SK-N-SH treated with all-trans-retinoic acid at 6 μM for 48 hours (cell line): Measurements from ENCODE around the gene ALMS1.

Experiments
- ATAC-seq: fragments of 200-7000 bp; cut with Tn5 transposase; 3 replicates; pipeline ENCODE4 v1.9.1; 2020; ENCODE audit warnings: mild to moderate bottlenecking, moderate library complexity
- ARNTL ChIP-seq: fragments of 450-650 bp; formaldehyde crosslinking; IDR thresholded peaks from 2 replicates; pipeline ENCODE4 v1.5.0; 2020; ENCODE audit warnings: low read depth, mild to moderate bottlenecking, moderate library complexity, borderline replicate concordance
- BACH2 ChIP-seq: fragments of 250-450 bp; sonication (Bioruptor Pico); IDR thresholded peaks from 2 replicates; pipeline ENCODE4 v1.9.0; 2021; ENCODE audit warnings: mild to moderate bottlenecking, borderline replicate concordance
- CREB5 ChIP-seq: fragments of 250-450 bp; sonication (Bioruptor Pico); IDR thresholded peaks from 2 replicates; pipeline ENCODE4 v1.5.1; 2020; ENCODE audit warnings: low read depth, mild to moderate bottlenecking, moderate library complexity
- CSDC2 ChIP-seq: fragments of 250-450 bp; sonication (Bioruptor Pico); IDR thresholded peaks from 2 replicates; pipeline ENCODE4 v1.5.0; 2020; ENCODE audit warnings: mild to moderate bottlenecking, moderate library complexity
- ESRRG ChIP-seq: fragments of 250-450 bp; sonication (Bioruptor Pico); IDR thresholded peaks from 2 replicates; pipeline ENCODE4 v1.6.1; 2021; ENCODE audit warnings: mild to moderate bottlenecking
- GLIS3 ChIP-seq: fragments of 250-450 bp; sonication (Bioruptor Pico); IDR thresholded peaks from 2 replicates; pipeline ENCODE4 v1.5.0; 2020; ENCODE audit warnings: mild to moderate bottlenecking, moderate library complexity
- ISL1 ChIP-seq: fragments of 250-450 bp; sonication (Bioruptor Pico); IDR thresholded peaks from 2 replicates; pipeline ENCODE4 v2.1.2; 2022; ENCODE audit warnings: mild to moderate bottlenecking, moderate library complexity
- OSR1 ChIP-seq: fragments of 250-450 bp; sonication (Bioruptor Pico); IDR thresholded peaks from 2 replicates; pipeline ENCODE4 v1.8.0; 2022; ENCODE audit warnings: moderate library complexity, mild to moderate bottlenecking, inconsistent platforms
- PATZ1 ChIP-seq: fragments of 250-450 bp; sonication (Bioruptor Pico); IDR thresholded peaks from 2 replicates; pipeline ENCODE4 v1.8.0; 2020; ENCODE audit warnings: mild to moderate bottlenecking, moderate library complexity, borderline replicate concordance
- RARB ChIP-seq: fragments of 250-450 bp; sonication (Bioruptor Pico); IDR thresholded peaks from 2 replicates; pipeline ENCODE4 v1.8.0; 2021; ENCODE audit warnings: mild to moderate bottlenecking, moderate library complexity
- SNAI2 ChIP-seq: fragments of 250-450 bp; sonication (Bioruptor Pico); IDR thresholded peaks from 2 replicates; pipeline ENCODE4 v1.5.0; 2020; ENCODE audit warnings: mild to moderate bottlenecking, moderate library complexity
- TCF4 ChIP-seq: fragments of 250-450 bp; sonication (Bioruptor Pico); IDR thresholded peaks from 2 replicates; pipeline ENCODE4 v1.8.0; 2021; ENCODE audit warnings: mild to moderate bottlenecking, moderate library complexity, borderline replicate concordance
- TOX ChIP-seq: fragments of 250-450 bp; sonication (Bioruptor Pico); IDR thresholded peaks from 2 replicates; pipeline ENCODE4 v1.8.0; 2021; ENCODE audit warnings: mild to moderate bottlenecking, moderate library complexity, borderline replicate concordance
- TSHZ2 ChIP-seq: fragments of 250-450 bp; sonication (Bioruptor Pico); IDR thresholded peaks from 2 replicates; pipeline ENCODE4 v1.5.0; 2020; ENCODE audit warnings: mild to moderate bottlenecking, moderate library complexity
- ZC3H10 ChIP-seq: fragments of 250-450 bp; sonication (Bioruptor Pico); IDR thresholded peaks from 2 replicates; pipeline ENCODE4 v1.5.1; 2021; ENCODE audit warnings: mild to moderate bottlenecking, moderate library complexity
- ZFP3 ChIP-seq: fragments of 250-450 bp; sonication (Bioruptor Pico); IDR thresholded peaks from 2 replicates; pipeline ENCODE4 v1.5.0; 2020; ENCODE audit warnings: mild to moderate bottlenecking, moderate library complexity
- ZFP30 ChIP-seq: fragments of 450-650 bp; formaldehyde crosslinking; IDR thresholded peaks from 2 replicates; pipeline ENCODE4 v1.5.0; 2022; ENCODE audit warnings: mild to moderate bottlenecking, moderate library complexity
- ZNF70 ChIP-seq: fragments of 450-650 bp; formaldehyde crosslinking; IDR thresholded peaks from 2 replicates; pipeline ENCODE4 v1.5.0; 2020; ENCODE audit warnings: mild to moderate bottlenecking, moderate library complexity
- ZNF8 ChIP-seq: fragments of 450-650 bp; formaldehyde crosslinking; IDR thresholded peaks from 2 replicates; pipeline ENCODE4 v1.5.0; 2020; ENCODE audit warnings: mild to moderate bottlenecking, moderate library complexity
- TF ChIP-seq, protein P1 (sequence below): fragments of 250-450 bp; sonication (Bioruptor Pico); IDR thresholded peaks from 2 replicates; pipeline ENCODE4 v1.5.1; 2021; ENCODE audit warnings: mild to moderate bottlenecking, moderate library complexity

Gene ALMS1

GRCh38 chr2:73406996-73407395 is 21.4 kb downstream of the ALMS1 start:
- TF ChIP-seq ZNF8 (CRISPR knock-in tag) = no peak
- TF ChIP-seq SNAI2 = no peak
- no peak for TF ChIP-seq ESRRG (CRISPR knock-in tag)
- no peak for TF ChIP-seq ISL1
- TF ChIP-seq, protein P1, sequence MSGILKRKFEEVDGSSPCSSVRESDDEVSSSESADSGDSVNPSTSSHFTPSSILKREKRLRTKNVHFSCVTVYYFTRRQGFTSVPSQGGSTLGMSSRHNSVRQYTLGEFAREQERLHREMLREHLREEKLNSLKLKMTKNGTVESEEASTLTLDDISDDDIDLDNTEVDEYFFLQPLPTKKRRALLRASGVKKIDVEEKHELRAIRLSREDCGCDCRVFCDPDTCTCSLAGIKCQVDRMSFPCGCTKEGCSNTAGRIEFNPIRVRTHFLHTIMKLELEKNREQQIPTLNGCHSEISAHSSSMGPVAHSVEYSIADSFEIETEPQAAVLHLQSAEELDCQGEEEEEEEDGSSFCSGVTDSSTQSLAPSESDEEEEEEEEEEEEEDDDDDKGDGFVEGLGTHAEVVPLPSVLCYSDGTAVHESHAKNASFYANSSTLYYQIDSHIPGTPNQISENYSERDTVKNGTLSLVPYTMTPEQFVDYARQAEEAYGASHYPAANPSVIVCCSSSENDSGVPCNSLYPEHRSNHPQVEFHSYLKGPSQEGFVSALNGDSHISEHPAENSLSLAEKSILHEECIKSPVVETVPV (CRISPR knock-in tag) = no peak
- TF ChIP-seq ARNTL = no peak
- TF ChIP-seq CREB5 (CRISPR knock-in tag) = no peak
- no peak for ATAC-seq

- ATAC-seq = no peak
- no peak for TF ChIP-seq ZNF8 (CRISPR knock-in tag)
- TF ChIP-seq BACH2 (CRISPR knock-in tag) = no peak
- TF ChIP-seq ARNTL = no peak
- TF ChIP-seq ZNF70 (CRISPR knock-in tag) = no peak
- TF ChIP-seq TCF4 (CRISPR knock-in tag) = no peak
- TF ChIP-seq SNAI2 = no peak
- TF ChIP-seq PATZ1 (CRISPR knock-in tag) = no peak
- no peak for TF ChIP-seq ZC3H10 (CRISPR knock-in tag)
- TF ChIP-seq GLIS3 (CRISPR knock-in tag) = no peak
- no peak for TF ChIP-seq ISL1
- no peak for TF ChIP-seq CSDC2
- TF ChIP-seq TOX (CRISPR knock-in tag) = no peak
- TF ChIP-seq CREB5 (CRISPR knock-in tag) = no peak
- TF ChIP-seq ZFP30 (CRISPR knock-in tag) = no peak
- TF ChIP-seq RARB (CRISPR knock-in tag) = no peak
- no peak for TF ChIP-seq TSHZ2 (CRISPR knock-in tag)
Measured at GRCh38 chr2:73408198-73408597, 22.6 kb downstream of the ALMS1 start.

GRCh38 chr2:73414696-73415095 is 29.1 kb downstream of the ALMS1 start:
- ATAC-seq = no peak
- TF ChIP-seq OSR1 (no peak), TCF4 (CRISPR knock-in tag) (no peak), ISL1 (no peak), TSHZ2 (CRISPR knock-in tag) (no peak), ZFP3 (CRISPR knock-in tag) (no peak), SNAI2 (no peak), ZNF70 (CRISPR knock-in tag) (no peak)
- TF ChIP-seq, protein P1 (CRISPR knock-in tag) = no peak
